IMR-90 (cell line): ENCODE data around the gene ZFR2. TPM values are rescaled to one million over a fixed set of nuclear protein-coding genes. Genes with fewer than 3 reads are reported as not detected.
A peak's percentile ranks its signal among the peaks of the same experiment; 100 is the strongest.

ENCODE experiments used
- ATAC-seq: fragments of 200-7000 bp; cut with Tn5 transposase; 2 replicates; pipeline ENCODE4 v1.9.1; 2020; ENCODE audit warnings: low read depth, mild to moderate bottlenecking, moderate library complexity
- BruUV-seq: library from RNA; stranded (reverse); fragments of 400-500 nt; replicated peaks from 2 replicates; lab custom pipeline; 2021; lab: Mats Ljungman, UMichigan
- CTCF ChIA-PET: fragments of 300-600 bp; formaldehyde crosslinking; extraction: SDS; loops from one replicate; lab custom pipeline; 2021; ENCODE audit warnings: antibody characterized with exemption; lab: Yijun Ruan, JAX
- POLR2A ChIA-PET: fragments of 300-600 bp; sonication (Branson Sonifier 250); formaldehyde crosslinking; loops from one replicate; lab custom pipeline; 2022; ENCODE audit warnings: antibody characterized with exemption; ENCODE audit not compliant: unreplicated experiment; lab: Charles Lee
- DNase-seq: peaks from one replicate; pipeline ENCODE4 v3.0.0; 2013
- H2AFZ ChIP-seq: replicated peaks from 2 replicates; pipeline ENCODE3; 2013; ENCODE audit warnings: low read length, mild to moderate bottlenecking; ENCODE audit not compliant: poor library complexity
- H2AK5ac ChIP-seq: 2 replicates; pipeline ENCODE4 v1.6.1; 2013; ENCODE audit warnings: low read depth, low read length, inconsistent platforms
- H2AK9ac ChIP-seq: replicated peaks from 2 replicates; pipeline ENCODE3; 2013; ENCODE audit warnings: mild to moderate bottlenecking, low read depth, low read length, moderate library complexity; ENCODE audit not compliant: poor library complexity
- H2BK120ac ChIP-seq: 2 replicates; pipeline ENCODE4 v1.6.1; 2013; ENCODE audit warnings: low read depth, low read length, inconsistent platforms
- H2BK15ac ChIP-seq: 3 replicates; pipeline ENCODE4 v1.6.1; 2013; ENCODE audit warnings: low read depth, low read length, inconsistent platforms
- H2BK20ac ChIP-seq: 2 replicates; pipeline ENCODE4 v1.6.1; 2013; ENCODE audit warnings: low read depth, mild to moderate bottlenecking, inconsistent platforms, low read length, moderate library complexity
- H2BK5ac ChIP-seq: 2 replicates; pipeline ENCODE4 v1.6.1; 2013; ENCODE audit warnings: mild to moderate bottlenecking, low read depth, low read length, inconsistent platforms; ENCODE audit not compliant: poor library complexity, severe bottlenecking
- H3K14ac ChIP-seq: replicated peaks from 2 replicates; pipeline ENCODE4 v1.6.1; 2013; ENCODE audit warnings: low read depth, low read length, inconsistent platforms
- H3K18ac ChIP-seq: 2 replicates; pipeline ENCODE4 v1.6.1; 2013; ENCODE audit warnings: low read depth, low read length, control low read depth
- H3K23ac ChIP-seq: 2 replicates; pipeline ENCODE4 v1.6.1; 2013; ENCODE audit warnings: low read depth, low read length, inconsistent platforms
- H3K27ac ChIP-seq: 2 replicates; pipeline ENCODE4 v1.5.1; 2013; ENCODE audit warnings: mild to moderate bottlenecking, control low read depth, low read length; ENCODE audit not compliant: insufficient read depth
- H3K27me3 ChIP-seq: 2 replicates; pipeline ENCODE4 v1.6.1; 2013; ENCODE audit warnings: low read length; ENCODE audit not compliant: control insufficient read depth, insufficient read depth
- H3K36me3 ChIP-seq: 2 replicates; pipeline ENCODE4 v1.6.1; 2013; ENCODE audit warnings: low read length, mixed read lengths; ENCODE audit not compliant: control insufficient read depth, insufficient read depth
- H3K4ac ChIP-seq: 2 replicates; pipeline ENCODE4 v1.6.1; 2013; ENCODE audit warnings: low read depth, low read length, inconsistent platforms
- H3K4me1 ChIP-seq: 2 replicates; pipeline ENCODE4 v1.6.1; 2013; ENCODE audit warnings: low read length, mixed read lengths; ENCODE audit not compliant: control insufficient read depth, insufficient read depth
- H3K4me2 ChIP-seq: 2 replicates; pipeline ENCODE4 v1.6.1; 2013; ENCODE audit warnings: low read depth, mild to moderate bottlenecking, control low read depth, low read length, moderate library complexity
- H3K4me3 ChIP-seq: 2 replicates; pipeline ENCODE4 v1.5.1; 2013; ENCODE audit warnings: low read depth, mild to moderate bottlenecking, control low read depth, low read length, moderate library complexity; ENCODE audit not compliant: insufficient read depth
- H3K56ac ChIP-seq: 2 replicates; pipeline ENCODE4 v1.6.1; 2013; ENCODE audit warnings: low read length, inconsistent platforms; ENCODE audit not compliant: insufficient read depth; ENCODE audit errors: extremely low read depth
- H3K79me1 ChIP-seq, 2 experiments: 2 replicates each; pipeline ENCODE4 v1.6.1; 2013; ENCODE audit warnings: low read length in 2 of 2, inconsistent platforms in 1 of 2, low read depth in 1 of 2
- H3K9ac ChIP-seq: 2 replicates; pipeline ENCODE4 v1.6.1; 2013; ENCODE audit warnings: low read depth, low read length, control low read depth
- H3K9me1 ChIP-seq: 2 replicates; pipeline ENCODE4 v1.6.1; 2013; ENCODE audit warnings: low read length, inconsistent platforms; ENCODE audit not compliant: insufficient read depth
- H3K9me3 ChIP-seq: 2 replicates; pipeline ENCODE4 v1.6.1; 2013; ENCODE audit warnings: low read length; ENCODE audit not compliant: control insufficient read depth, insufficient read depth
- H4K20me1 ChIP-seq: 2 replicates; pipeline ENCODE4 v1.6.1; 2013; ENCODE audit warnings: low read length, inconsistent platforms; ENCODE audit not compliant: insufficient read depth
- H4K5ac ChIP-seq: 2 replicates; pipeline ENCODE4 v1.6.1; 2013; ENCODE audit warnings: mild to moderate bottlenecking, low read depth, low read length, control low read depth
- H4K8ac ChIP-seq, 2 experiments: 2 replicates each; pipeline ENCODE4 v1.6.1; 2013; ENCODE audit warnings: low read depth in 2 of 2, low read length in 2 of 2, control low read depth in 1 of 2, inconsistent platforms in 1 of 2
- H4K91ac ChIP-seq: 2 replicates; pipeline ENCODE4 v1.6.1; 2013; ENCODE audit warnings: low read depth, low read length, inconsistent platforms; ENCODE audit not compliant: insufficient read depth
- BHLHE40 ChIP-seq: fragments of 150-350 bp; IDR thresholded peaks from 2 replicates; pipeline ENCODE4 v1.6.1; 2016; ENCODE audit warnings: mild to moderate bottlenecking, low read depth, low read length
- CEBPB ChIP-seq: IDR thresholded peaks from 2 replicates; pipeline ENCODE4 v1.6.1; 2012; ENCODE audit warnings: low read depth, low read length, improper control_type of control experiment
- CHD1 ChIP-seq: IDR thresholded peaks from 2 replicates; pipeline ENCODE4 v1.6.1; 2012; ENCODE audit warnings: low read depth, low read length, improper control_type of control experiment
- FOS ChIP-seq: fragments of 150-350 bp; IDR thresholded peaks from 2 replicates; pipeline ENCODE4 v1.6.1; 2016; ENCODE audit warnings: low read depth, low read length
- MAFK ChIP-seq: IDR thresholded peaks from 2 replicates; pipeline ENCODE4 v1.6.1; 2012; ENCODE audit warnings: low read depth, low read length, improper control_type of control experiment
- MAZ ChIP-seq: IDR thresholded peaks from 2 replicates; pipeline ENCODE4 v1.6.1; 2012; ENCODE audit warnings: low read depth, mild to moderate bottlenecking, low read length, improper control_type of control experiment, moderate library complexity, borderline replicate concordance
- MXI1 ChIP-seq: IDR thresholded peaks from 2 replicates; pipeline ENCODE4 v1.6.1; 2012; ENCODE audit warnings: low read depth, mild to moderate bottlenecking, low read length, moderate library complexity, borderline replicate concordance
- NFE2L2 ChIP-seq: fragments of 150-350 bp; IDR thresholded peaks from 2 replicates; pipeline ENCODE4 v1.6.1; 2016; ENCODE audit warnings: low read depth, mild to moderate bottlenecking, low read length
- POLR2A ChIP-seq: IDR thresholded peaks from 2 replicates; pipeline ENCODE4 v1.6.1; 2012; ENCODE audit warnings: mild to moderate bottlenecking, low read depth, low read length
- RAD21 ChIP-seq: IDR thresholded peaks from 2 replicates; pipeline ENCODE4 v1.6.1; 2012; ENCODE audit warnings: low read length, improper control_type of control experiment
- RCOR1 ChIP-seq: IDR thresholded peaks from 2 replicates; pipeline ENCODE4 v1.6.1; 2012; ENCODE audit warnings: mild to moderate bottlenecking, low read length, improper control_type of control experiment; ENCODE audit not compliant: insufficient replicate concordance
- RFX5 ChIP-seq: IDR thresholded peaks from 2 replicates; pipeline ENCODE4 v1.8.0; 2012; ENCODE audit warnings: low read depth, mild to moderate bottlenecking, low read length, moderate library complexity
- SMC3 ChIP-seq: fragments of 150-350 bp; IDR thresholded peaks from 2 replicates; pipeline ENCODE4 v1.6.1; 2016; ENCODE audit warnings: low read depth, mild to moderate bottlenecking, antibody characterized with exemption, low read length, moderate library complexity
- WGBS, 2 experiments: methylation state at CpG; one replicate each; pipeline versions ENCODE4 v1.1.5 to v1.1.7; 2013; ENCODE audit warnings: missing lambda C conversion rate in 2 of 2; ENCODE audit not compliant: insufficient read length in 1 of 2; ENCODE audit errors: extremely low coverage in 2 of 2; 5-methylcytosine and 5-hydroxymethylcytosine counted together
- dilution Hi-C: fragments of 300-500 bp; cut with HindIII; formaldehyde crosslinking; loops from one replicate; pipeline ENCODE4 v1.14.3; 2018; ENCODE audit warnings: low sequenced_read_pairs; ENCODE audit not compliant: unreplicated experiment
- in situ Hi-C: fragments of 300-500 bp; cut with MboI; formaldehyde crosslinking; loops from 3 replicates; pipeline ENCODE4 v1.14.3; 2019; ENCODE audit warnings: low sequenced_read_pairs, inconsistent platforms, mixed read lengths
- intact Hi-C: fragments of 100-400 bp; cut with micrococcal nuclease; formaldehyde crosslinking; loops from 2 replicates; pipeline ENCODE4 v1.10.0; 2022
- polyA plus RNA-seq, 3 experiments: library from polyadenylated mRNA; depleted of rRNA; stranded (reverse); fragments of >200 nt; gene quantifications; 2 replicates each; pipeline ENCODE4 v1.2.3, GENCODE V29; 2012; ENCODE audit warnings: low replicate concordance in 1 of 3
- total RNA-seq: library from RNA; depleted of rRNA; stranded (reverse); fragments of >200 nt; gene quantifications from 2 replicates; pipeline ENCODE4 v1.2.3, GENCODE V29; 2012
- TF ChIP-seq, protein P1 (sequence below): fragments of 150-350 bp; IDR thresholded peaks from 2 replicates; pipeline ENCODE4 v1.6.1; 2016; ENCODE audit warnings: low read depth, mild to moderate bottlenecking, low read length, moderate library complexity, borderline replicate concordance
- TF ChIP-seq, protein P2 (sequence below): fragments of 150-350 bp; IDR thresholded peaks from 2 replicates; pipeline ENCODE4 v1.6.1; 2017; ENCODE audit warnings: mild to moderate bottlenecking, antibody characterized with exemption, low read length, low read depth
- TF ChIP-seq, protein P3 (sequence below): conservative IDR thresholded peaks from 2 replicates; pipeline ENCODE4 v1.5.1; 2012; ENCODE audit warnings: mild to moderate bottlenecking, low read depth, low read length, improper control_type of control experiment

Gene ZFR2
- total and polyA plus RNA-seq, 2 of the 4 experiments (the other 2 are of a cell fraction): 0.19 TPM; not detected in 1

DNA sequence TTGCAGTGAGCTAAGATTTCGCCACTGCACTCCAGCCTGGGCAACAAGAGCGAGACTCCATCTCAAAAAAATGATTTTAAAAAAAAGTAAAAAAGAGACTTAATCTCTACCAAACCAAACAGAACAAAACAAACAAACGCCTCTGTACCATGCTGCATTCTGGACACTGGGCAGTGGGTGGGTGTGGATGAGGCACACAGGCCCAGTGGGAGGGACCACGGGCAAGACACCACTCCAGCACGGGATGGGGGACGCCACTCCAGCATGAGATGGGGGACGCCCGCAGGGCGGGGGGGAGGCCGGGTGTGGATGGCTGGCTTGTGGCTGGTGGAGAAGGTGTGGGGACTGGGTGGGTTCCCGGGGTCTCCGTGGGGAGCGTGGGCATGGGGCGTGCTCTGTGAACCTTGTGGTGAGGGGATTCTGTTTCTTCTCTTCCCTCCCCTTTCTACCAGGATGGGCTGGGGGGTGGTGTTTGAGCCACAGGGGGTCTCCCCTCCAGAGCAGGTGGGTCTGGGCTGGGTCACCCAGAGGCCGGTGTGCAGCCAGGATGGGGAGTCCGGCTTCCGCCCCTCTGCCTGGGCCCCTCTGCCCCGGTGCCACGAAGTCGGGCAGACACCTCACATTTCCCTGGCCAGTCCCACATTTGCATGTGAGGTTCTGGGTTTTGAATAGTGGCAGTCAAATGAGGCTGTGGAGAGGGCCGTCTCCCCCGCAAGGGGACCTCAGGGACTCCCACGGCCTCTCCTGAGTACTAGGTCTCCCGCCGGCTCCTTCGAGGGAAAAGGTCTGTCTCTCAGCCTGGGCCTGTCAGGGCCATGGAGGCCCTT, 58.7 kb downstream of the ZFR2 start:
- no peak overlapping the region for H2AK5ac ChIP-seq
- H3K9ac ChIP-seq: no peak overlapping the region
- no peak for DNase-seq
- intact Hi-C loops: no loop called here
- H4K91ac ChIP-seq: no peak overlapping the region
- H3K36me3 ChIP-seq: no peaks in the 10 kb centered on the region
- H2AK9ac ChIP-seq: no peak overlapping the region
- no peak for TF ChIP-seq NFE2L2
- TF ChIP-seq FOS: no peak
- TF ChIP-seq RFX5: no peak
- no peak for TF ChIP-seq MAZ
- no peak for TF ChIP-seq CHD1
- TF ChIP-seq MXI1: no peak
- TF ChIP-seq, protein P1, sequence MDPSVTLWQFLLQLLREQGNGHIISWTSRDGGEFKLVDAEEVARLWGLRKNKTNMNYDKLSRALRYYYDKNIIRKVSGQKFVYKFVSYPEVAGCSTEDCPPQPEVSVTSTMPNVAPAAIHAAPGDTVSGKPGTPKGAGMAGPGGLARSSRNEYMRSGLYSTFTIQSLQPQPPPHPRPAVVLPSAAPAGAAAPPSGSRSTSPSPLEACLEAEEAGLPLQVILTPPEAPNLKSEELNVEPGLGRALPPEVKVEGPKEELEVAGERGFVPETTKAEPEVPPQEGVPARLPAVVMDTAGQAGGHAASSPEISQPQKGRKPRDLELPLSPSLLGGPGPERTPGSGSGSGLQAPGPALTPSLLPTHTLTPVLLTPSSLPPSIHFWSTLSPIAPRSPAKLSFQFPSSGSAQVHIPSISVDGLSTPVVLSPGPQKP: no peak
- no peak for TF ChIP-seq POLR2A
- TF ChIP-seq CEBPB: no peak
- TF ChIP-seq, protein P2, sequence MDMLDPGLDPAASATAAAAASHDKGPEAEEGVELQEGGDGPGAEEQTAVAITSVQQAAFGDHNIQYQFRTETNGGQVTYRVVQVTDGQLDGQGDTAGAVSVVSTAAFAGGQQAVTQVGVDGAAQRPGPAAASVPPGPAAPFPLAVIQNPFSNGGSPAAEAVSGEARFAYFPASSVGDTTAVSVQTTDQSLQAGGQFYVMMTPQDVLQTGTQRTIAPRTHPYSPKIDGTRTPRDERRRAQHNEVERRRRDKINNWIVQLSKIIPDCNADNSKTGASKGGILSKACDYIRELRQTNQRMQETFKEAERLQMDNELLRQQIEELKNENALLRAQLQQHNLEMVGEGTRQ: no peak
- TF ChIP-seq SMC3: no peak
- no peak for TF ChIP-seq BHLHE40
- TF ChIP-seq RAD21: no peak
- no peak for TF ChIP-seq RCOR1
- no peak for TF ChIP-seq MAFK
- TF ChIP-seq, protein P3, sequence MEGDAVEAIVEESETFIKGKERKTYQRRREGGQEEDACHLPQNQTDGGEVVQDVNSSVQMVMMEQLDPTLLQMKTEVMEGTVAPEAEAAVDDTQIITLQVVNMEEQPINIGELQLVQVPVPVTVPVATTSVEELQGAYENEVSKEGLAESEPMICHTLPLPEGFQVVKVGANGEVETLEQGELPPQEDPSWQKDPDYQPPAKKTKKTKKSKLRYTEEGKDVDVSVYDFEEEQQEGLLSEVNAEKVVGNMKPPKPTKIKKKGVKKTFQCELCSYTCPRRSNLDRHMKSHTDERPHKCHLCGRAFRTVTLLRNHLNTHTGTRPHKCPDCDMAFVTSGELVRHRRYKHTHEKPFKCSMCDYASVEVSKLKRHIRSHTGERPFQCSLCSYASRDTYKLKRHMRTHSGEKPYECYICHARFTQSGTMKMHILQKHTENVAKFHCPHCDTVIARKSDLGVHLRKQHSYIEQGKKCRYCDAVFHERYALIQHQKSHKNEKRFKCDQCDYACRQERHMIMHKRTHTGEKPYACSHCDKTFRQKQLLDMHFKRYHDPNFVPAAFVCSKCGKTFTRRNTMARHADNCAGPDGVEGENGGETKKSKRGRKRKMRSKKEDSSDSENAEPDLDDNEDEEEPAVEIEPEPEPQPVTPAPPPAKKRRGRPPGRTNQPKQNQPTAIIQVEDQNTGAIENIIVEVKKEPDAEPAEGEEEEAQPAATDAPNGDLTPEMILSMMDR: no peak
- H3K27me3 ChIP-seq: peaks cover 8% of the 10 kb centered on the region
- no peak overlapping the region for H2BK120ac ChIP-seq
- no peak overlapping the region for H3K18ac ChIP-seq
- H3K23ac ChIP-seq: no peak overlapping the region
- CTCF ChIA-PET: no interaction called here
- no peak overlapping the region for H4K5ac ChIP-seq
- H2BK15ac ChIP-seq: no peak overlapping the region
- no CpG with 5 or more reads among the region's 26 CpGs for WGBS, 2 experiments
- ATAC-seq: no peak
- H2BK20ac ChIP-seq: no peak overlapping the region
- H3K79me1 ChIP-seq: no peaks in the 10 kb centered on the region
- H3K4me3 ChIP-seq: no peak overlapping the region
- peaks cover 5% of the 10 kb centered on the region for H3K9me1 ChIP-seq
- H2BK5ac ChIP-seq: no peak overlapping the region
- H3K14ac ChIP-seq: no peak overlapping the region
- no peaks in the 10 kb centered on the region for H3K4me1 ChIP-seq
- no peaks in the 10 kb centered on the region for H4K20me1 ChIP-seq
- peak overlapping the region; percentile 51 for H2AFZ ChIP-seq
- in situ Hi-C loops: no loop called here
- no peaks in the 10 kb centered on the region for H3K9me3 ChIP-seq
- POLR2A ChIA-PET: no interaction called here
- H4K8ac ChIP-seq: no peak overlapping the region
- H3K4ac ChIP-seq: no peak overlapping the region
- no TSS peak for BruUV-seq
- no peak overlapping the region for H3K4me2 ChIP-seq
- no peak overlapping the region for H3K27ac ChIP-seq
- H3K56ac ChIP-seq: no peak overlapping the region
- dilution Hi-C loops: no loop called here
